Measurements from ENCODE around the gene FOXN4.

FOXN4 gene

GRCh38 chr12:109256011-109256410 is 53.1 kb downstream of the FOXN4 start:
- no peak for DNase-seq

GRCh38 chr12:109255377-109255776 is 53.7 kb downstream of the FOXN4 start:
- no peak for DNase-seq

GRCh38 chr12:109253913-109254544 is 55.1 kb downstream of the FOXN4 start:
- DNase-seq: no peak

GRCh38 chr12:109252799-109253198 is 56.3 kb downstream of the FOXN4 start:
- DNase-seq: no peak

GRCh38 chr12:109250523-109250922 is 58.6 kb downstream of the FOXN4 start:
- no peak for DNase-seq

GRCh38 chr12:109247831-109248654 is 61.0 kb downstream of the FOXN4 start:
- no peak for DNase-seq

- no peak for DNase-seq
Measured at GRCh38 chr12:109246221-109246620, 62.9 kb downstream of the FOXN4 start.

GRCh38 chr12:109244073-109244472 is 65.0 kb downstream of the FOXN4 start:
- DNase-seq: no peak

GRCh38 chr12:109241936-109242335 is 67.1 kb downstream of the FOXN4 start:
- DNase-seq: no peak

- DNase-seq: no peak
Measured at GRCh38 chr12:109240365-109240764, 68.7 kb downstream of the FOXN4 start.

GRCh38 chr12:109239691-109240090 is 69.4 kb downstream of the FOXN4 start:
- no peak for DNase-seq

GRCh38 chr12:109239179-109239578 is 69.9 kb downstream of the FOXN4 start:
- no peak for DNase-seq

- no peak for DNase-seq
Measured at GRCh38 chr12:109236257-109236656, 72.8 kb downstream of the FOXN4 start.

- DNase-seq: no peak
Measured at GRCh38 chr12:109234012-109234411, 75.1 kb downstream of the FOXN4 start.

- DNase-seq: no peak
Measured at GRCh38 chr12:109232731-109233130, 76.4 kb downstream of the FOXN4 start.

- no peak for DNase-seq
Measured at GRCh38 chr12:109230193-109230592, 78.9 kb downstream of the FOXN4 start.

GRCh38 chr12:109228664-109229063 is 80.4 kb downstream of the FOXN4 start:
- no peak for DNase-seq

All from SW 1271 (cell line).